SU-DHL-6 (cell line): ENCODE data around the gene CHEK2.

Experiments
- EZH2phosphoT487 ChIP-seq: fragments of 200-600 bp; sonication (generic), shearing (Covaris generic); conservative IDR thresholded peaks from 2 replicates; pipeline ENCODE4 v1.6.1; 2018; ENCODE audit warnings: mild to moderate bottlenecking, antibody characterized with exemption, low read length, moderate library complexity, mixed read lengths
- TF ChIP-seq, protein P1 (sequence below): fragments of 200-600 bp; sonication (generic); IDR thresholded peaks from one replicate; pipeline ENCODE4 v1.5.1; 2017; ENCODE audit warnings: antibody characterized with exemption, mild to moderate bottlenecking, low read length, moderate library complexity; ENCODE audit not compliant: insufficient read depth, poor library complexity, severe bottlenecking

DNA sequence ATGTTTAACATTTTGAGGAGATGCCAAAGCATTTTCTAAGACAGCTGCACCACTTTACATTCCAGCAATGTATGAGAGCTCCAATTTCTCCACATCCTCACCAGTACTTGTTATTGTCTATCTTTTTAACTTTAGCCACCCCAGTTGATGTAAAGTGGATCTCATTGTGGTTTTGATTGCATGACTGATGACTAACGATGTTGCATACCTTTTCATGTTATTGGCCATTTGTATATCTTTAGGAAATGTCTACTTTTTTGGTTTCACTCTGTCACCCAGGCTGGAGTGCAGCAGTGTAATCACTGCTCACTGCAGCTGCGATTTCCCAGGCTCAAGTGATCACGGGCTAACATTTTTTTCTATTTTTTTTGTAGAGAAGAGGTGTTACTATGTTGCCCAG, 70.9 kb downstream of the CHEK2 start:
- TF ChIP-seq, protein P1, sequence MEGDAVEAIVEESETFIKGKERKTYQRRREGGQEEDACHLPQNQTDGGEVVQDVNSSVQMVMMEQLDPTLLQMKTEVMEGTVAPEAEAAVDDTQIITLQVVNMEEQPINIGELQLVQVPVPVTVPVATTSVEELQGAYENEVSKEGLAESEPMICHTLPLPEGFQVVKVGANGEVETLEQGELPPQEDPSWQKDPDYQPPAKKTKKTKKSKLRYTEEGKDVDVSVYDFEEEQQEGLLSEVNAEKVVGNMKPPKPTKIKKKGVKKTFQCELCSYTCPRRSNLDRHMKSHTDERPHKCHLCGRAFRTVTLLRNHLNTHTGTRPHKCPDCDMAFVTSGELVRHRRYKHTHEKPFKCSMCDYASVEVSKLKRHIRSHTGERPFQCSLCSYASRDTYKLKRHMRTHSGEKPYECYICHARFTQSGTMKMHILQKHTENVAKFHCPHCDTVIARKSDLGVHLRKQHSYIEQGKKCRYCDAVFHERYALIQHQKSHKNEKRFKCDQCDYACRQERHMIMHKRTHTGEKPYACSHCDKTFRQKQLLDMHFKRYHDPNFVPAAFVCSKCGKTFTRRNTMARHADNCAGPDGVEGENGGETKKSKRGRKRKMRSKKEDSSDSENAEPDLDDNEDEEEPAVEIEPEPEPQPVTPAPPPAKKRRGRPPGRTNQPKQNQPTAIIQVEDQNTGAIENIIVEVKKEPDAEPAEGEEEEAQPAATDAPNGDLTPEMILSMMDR = no peak
- TF ChIP-seq EZH2phosphoT487 = no peak
